K562 (cell line): ENCODE measurements around the gene EPB41L2. TPM values are rescaled to one million over a fixed set of nuclear protein-coding genes. Genes with fewer than 3 reads are reported as not detected.

Source experiments
- KDM5B ChIP-seq: fragments of 200-600 bp; sonication (generic); IDR thresholded peaks from 2 replicates; pipeline ENCODE4 v1.6.1; 2012; ENCODE audit warnings: low read depth, mild to moderate bottlenecking, moderate library complexity, low read length, control low read depth, inconsistent platforms; ENCODE audit not compliant: insufficient replicate concordance
- polyA plus RNA-seq, 8 experiments: library from polyadenylated mRNA; depleted of rRNA in 4 of 8; stranded (reverse) in 5 of 8; unstranded in 3 of 8; fragments of >200 nt; fragmentation: Nextera tagmentation in 2 of 8; fragmentation: Illumina TruSeq in 1 of 8; extraction: Ambion mirVana in 2 of 8; extraction: Trizol in 1 of 8; gene quantifications; 2 replicates each; pipeline versions ENCODE4 v1.2.1 to v1.2.3, GENCODE V29; 2011 to 2014; ENCODE audit warnings: inconsistent platforms in 1 of 8, missing spikeins in 1 of 8
- total RNA-seq, 7 experiments: library from RNA; depleted of rRNA in 6 of 7; stranded (reverse); fragments of >200 nt in 6 of 7; fragmentation: Illumina TruSeq in 2 of 7; extraction: Trizol in 2 of 7; gene quantifications; 2 replicates each; pipeline versions ENCODE4 v1.2.1 to v1.2.3, GENCODE V29; 2011 to 2021; ENCODE audit warnings: low replicate concordance in 1 of 7
- TF ChIP-seq, protein P1 (sequence below), 2 experiments: fragments of 450-650 bp; formaldehyde crosslinking in 1 of 2; IDR thresholded peaks; 2 replicates each; pipeline versions ENCODE4 v1.4.0 to v1.6.1; 2014 to 2020; ENCODE audit warnings: mild to moderate bottlenecking in 2 of 2, borderline replicate concordance in 1 of 2, low read depth in 1 of 2
- TF ChIP-seq, protein P2 (sequence below), 2 experiments: fragments of 450-650 bp; IDR thresholded peaks; 2 replicates each; pipeline ENCODE4 v1.6.1; 2016

Gene EPB41L2
- total and polyA plus RNA-seq, 9 of the 15 experiments (the other 6 are each of a cell fraction or from before 2014, with no cell fraction given): 5.1 to 53.6 (median 25.0) TPM

DNA sequence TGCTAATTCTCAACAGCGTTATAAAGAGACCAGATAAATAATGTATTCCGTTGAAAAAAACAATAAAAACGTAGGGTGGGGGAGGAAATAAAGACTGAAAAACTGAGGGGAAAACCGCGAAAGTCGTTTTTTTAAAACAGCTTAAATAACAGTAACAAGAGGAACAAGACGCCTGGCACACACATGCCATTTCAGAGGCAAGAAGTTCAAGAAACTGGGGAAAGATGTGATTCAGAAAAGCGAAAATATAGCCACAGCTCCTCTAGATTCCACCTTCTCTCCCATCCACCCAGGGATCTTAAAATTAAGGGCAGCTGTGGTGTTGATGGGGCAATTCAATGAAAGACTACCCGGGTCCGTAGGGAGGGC lies 1.3 kb downstream of the EPB41L2 start (continued):
- TF ChIP-seq, protein P1, sequence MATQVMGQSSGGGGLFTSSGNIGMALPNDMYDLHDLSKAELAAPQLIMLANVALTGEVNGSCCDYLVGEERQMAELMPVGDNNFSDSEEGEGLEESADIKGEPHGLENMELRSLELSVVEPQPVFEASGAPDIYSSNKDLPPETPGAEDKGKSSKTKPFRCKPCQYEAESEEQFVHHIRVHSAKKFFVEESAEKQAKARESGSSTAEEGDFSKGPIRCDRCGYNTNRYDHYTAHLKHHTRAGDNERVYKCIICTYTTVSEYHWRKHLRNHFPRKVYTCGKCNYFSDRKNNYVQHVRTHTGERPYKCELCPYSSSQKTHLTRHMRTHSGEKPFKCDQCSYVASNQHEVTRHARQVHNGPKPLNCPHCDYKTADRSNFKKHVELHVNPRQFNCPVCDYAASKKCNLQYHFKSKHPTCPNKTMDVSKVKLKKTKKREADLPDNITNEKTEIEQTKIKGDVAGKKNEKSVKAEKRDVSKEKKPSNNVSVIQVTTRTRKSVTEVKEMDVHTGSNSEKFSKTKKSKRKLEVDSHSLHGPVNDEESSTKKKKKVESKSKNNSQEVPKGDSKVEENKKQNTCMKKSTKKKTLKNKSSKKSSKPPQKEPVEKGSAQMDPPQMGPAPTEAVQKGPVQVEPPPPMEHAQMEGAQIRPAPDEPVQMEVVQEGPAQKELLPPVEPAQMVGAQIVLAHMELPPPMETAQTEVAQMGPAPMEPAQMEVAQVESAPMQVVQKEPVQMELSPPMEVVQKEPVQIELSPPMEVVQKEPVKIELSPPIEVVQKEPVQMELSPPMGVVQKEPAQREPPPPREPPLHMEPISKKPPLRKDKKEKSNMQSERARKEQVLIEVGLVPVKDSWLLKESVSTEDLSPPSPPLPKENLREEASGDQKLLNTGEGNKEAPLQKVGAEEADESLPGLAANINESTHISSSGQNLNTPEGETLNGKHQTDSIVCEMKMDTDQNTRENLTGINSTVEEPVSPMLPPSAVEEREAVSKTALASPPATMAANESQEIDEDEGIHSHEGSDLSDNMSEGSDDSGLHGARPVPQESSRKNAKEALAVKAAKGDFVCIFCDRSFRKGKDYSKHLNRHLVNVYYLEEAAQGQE (IDR thresholded peaks at IDR 0.05; ENCODE audit: borderline replicate concordance): no peak
- TF ChIP-seq, protein P1 (CRISPR knock-in tag; IDR thresholded peaks at IDR 0.05; ENCODE audit: low read depth): no peak
- TF ChIP-seq KDM5B: peak; percentile 11
- TF ChIP-seq, protein P2, sequence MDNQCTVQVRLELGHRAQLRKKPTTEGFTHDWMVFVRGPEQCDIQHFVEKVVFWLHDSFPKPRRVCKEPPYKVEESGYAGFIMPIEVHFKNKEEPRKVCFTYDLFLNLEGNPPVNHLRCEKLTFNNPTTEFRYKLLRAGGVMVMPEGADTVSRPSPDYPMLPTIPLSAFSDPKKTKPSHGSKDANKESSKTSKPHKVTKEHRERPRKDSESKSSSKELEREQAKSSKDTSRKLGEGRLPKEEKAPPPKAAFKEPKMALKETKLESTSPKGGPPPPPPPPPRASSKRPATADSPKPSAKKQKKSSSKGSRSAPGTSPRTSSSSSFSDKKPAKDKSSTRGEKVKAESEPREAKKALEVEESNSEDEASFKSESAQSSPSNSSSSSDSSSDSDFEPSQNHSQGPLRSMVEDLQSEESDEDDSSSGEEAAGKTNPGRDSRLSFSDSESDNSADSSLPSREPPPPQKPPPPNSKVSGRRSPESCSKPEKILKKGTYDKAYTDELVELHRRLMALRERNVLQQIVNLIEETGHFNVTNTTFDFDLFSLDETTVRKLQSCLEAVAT (IDR thresholded peaks at IDR 0.05): no peak
